Dendritic cell treated with granulocyte-macrophage colony-stimulating factor and Interleukin-4, amounts not matched to agents 40 ng/mL and 50 ng/mL, for 4 days (primary cell): ENCODE results near the gene CDIP1.

Source experiments
- H3K27ac Mint-ChIP-seq: one replicate; pipeline ENCODE4 v1.8.0; 2022; ENCODE audit warnings: mild to moderate bottlenecking, mixed read lengths
- H3K27me3 Mint-ChIP-seq: one replicate; pipeline ENCODE4 v1.8.0; 2022; ENCODE audit warnings: mild to moderate bottlenecking, mixed read lengths
- H3K36me3 Mint-ChIP-seq: one replicate; pipeline ENCODE4 v1.8.0; 2022; ENCODE audit warnings: low read depth, mixed read lengths
- H3K4me1 Mint-ChIP-seq: one replicate; pipeline ENCODE4 v1.8.0; 2022; ENCODE audit warnings: low read depth, mixed read lengths
- H3K4me3 Mint-ChIP-seq: one replicate; pipeline ENCODE4 v1.8.0; 2022; ENCODE audit warnings: mild to moderate bottlenecking, moderate library complexity, mixed read lengths
- H3K9me3 Mint-ChIP-seq: one replicate; pipeline ENCODE4 v1.8.0; 2022; ENCODE audit warnings: mixed read lengths
- intact Hi-C: fragments of 100-400 bp; cut with micrococcal nuclease; formaldehyde crosslinking; loops from one replicate; pipeline ENCODE4 v1.15.0; 2022

CDIP1 gene

GRCh38 chr16:4460936-4461249, 77.7 kb downstream of the CDIP1 start:
- Mint-ChIP-seq H3K4me3 (no peak overlapping the region), H3K27ac (no peak overlapping the region)
- intact Hi-C loops, result no loop called here

More at GRCh38 chr16:4460936-4461249, 77.7 kb downstream of the CDIP1 start:
- H3K36me3 Mint-ChIP-seq, result peaks cover 79% of the 10 kb centered on the region
- H3K4me1 Mint-ChIP-seq, result peaks cover 11% of the 10 kb centered on the region
- no peaks in the 10 kb centered on the region for H3K27me3 Mint-ChIP-seq
- no peaks in the 10 kb centered on the region for H3K9me3 Mint-ChIP-seq
